Stomach (tissue), 9 donors: ENCODE data around the gene CHST7. TPM values are rescaled to one million over a fixed set of nuclear protein-coding genes. Genes with fewer than 3 reads are reported as not detected.
"Not testable (repeated sequence)": the region's sequence is repeated elsewhere in the genome, so short reads cannot be mapped to it uniquely, and the experiment has no call there.

Experiments
- DNase-seq, 2 donors: peaks; one replicate each; pipeline versions ENCODE4 v3.0.0 to v3.0.0-alpha.2; 2013 to 2019
- H3K27ac ChIP-seq, 5 donors: fragments of 200-600 bp in 4 of 5; sonication (generic) in 4 of 5; one replicate each; pipeline ENCODE4 v1.5.1; 2013 to 2019; ENCODE audit warnings: mild to moderate bottlenecking in 1 of 5, moderate library complexity in 1 of 5
- H3K27me3 ChIP-seq, 3 donors: fragments of 200-600 bp; sonication (generic); one replicate each; pipeline ENCODE4 v1.5.1; 2017 to 2019; ENCODE audit warnings: mixed run types in 1 of 3
- H3K36me3 ChIP-seq, 4 donors: fragments of 200-600 bp; sonication (generic); 1 replicate in 3 of 4; 2 replicates in 1 of 4; pipeline ENCODE4 v1.5.1; 2016 to 2019
- H3K4me1 ChIP-seq, 4 donors: fragments of 200-600 bp; sonication (generic); one replicate each; pipeline ENCODE4 v1.5.1; 2016 to 2019
- H3K4me3 ChIP-seq, 4 donors: fragments of 200-600 bp; sonication (generic) in 3 of 4; one replicate each; pipeline ENCODE4 v1.5.1; 2016 to 2019; ENCODE audit warnings: mild to moderate bottlenecking in 1 of 4
- H3K9me3 ChIP-seq, 4 donors: fragments of 200-600 bp; sonication (generic); one replicate each; pipeline ENCODE4 v1.5.1; 2016 to 2019
- CTCF ChIP-seq, 7 experiments: fragments of 450-650 bp in 4 of 7; fragments of 200-600 bp in 3 of 7; sonication (generic) in 3 of 7; IDR thresholded peaks; one replicate each; pipeline ENCODE4 v1.5.1; 2016 to 2019; ENCODE audit warnings: antibody characterized with exemption in 7 of 7, control low read depth in 2 of 7, mild to moderate bottlenecking in 1 of 7
- EP300 ChIP-seq: sonication (generic); formaldehyde crosslinking; IDR thresholded peaks from one replicate; pipeline ENCODE4 v1.6.1; 2017; ENCODE audit warnings: antibody characterized with exemption
- POLR2A ChIP-seq, 4 donors: fragments of 450-650 bp; IDR thresholded peaks; one replicate each; pipeline ENCODE4 v1.6.1; 2016; ENCODE audit warnings: antibody characterized with exemption in 4 of 4, control low read depth in 2 of 4, mild to moderate bottlenecking in 1 of 4, moderate library complexity in 1 of 4
- POLR2AphosphoS5 ChIP-seq, 3 donors: sonication (generic); formaldehyde crosslinking; IDR thresholded peaks; one replicate each; pipeline ENCODE4 v1.6.1; 2016; ENCODE audit warnings: antibody characterized with exemption in 3 of 3
- WGBS, 5 donors: extraction: QIAGEN DNeasy Blood & Tissue Kit in 3 of 5; methylation state at CpG; one replicate each; pipeline versions ENCODE4 v1.1.5 to v1.1.7; 2013 to 2018; 5-methylcytosine and 5-hydroxymethylcytosine counted together
- intact Hi-C: fragments of 100-400 bp; cut with DNase I; formaldehyde crosslinking; loops from one replicate; pipeline ENCODE4 v1.15.1; 2023; ENCODE audit warnings: low total_unique reads
- polyA plus RNA-seq, 3 donors: library from polyadenylated mRNA; stranded (reverse); fragments of 200-250 nt; gene quantifications; one replicate each; pipeline ENCODE4 v1.2.3, GENCODE V29; 2013
- total RNA-seq, 5 donors: library from RNA; depleted of rRNA; stranded (reverse); fragments of >200 nt; gene quantifications; one replicate each; pipeline versions ENCODE4 v1.1.0 to v1.2.3, GENCODE V29; 2014 to 2016
- donor health status: healthy with polysubstance abuse.
- donor health status: Bipolar disorder and iron deficiency.
- donor health status: healthy.

The CHST7 gene
- total and polyA plus RNA-seq, 8 donors: 0.29 to 10.1 (median 2.1) TPM

DNA sequence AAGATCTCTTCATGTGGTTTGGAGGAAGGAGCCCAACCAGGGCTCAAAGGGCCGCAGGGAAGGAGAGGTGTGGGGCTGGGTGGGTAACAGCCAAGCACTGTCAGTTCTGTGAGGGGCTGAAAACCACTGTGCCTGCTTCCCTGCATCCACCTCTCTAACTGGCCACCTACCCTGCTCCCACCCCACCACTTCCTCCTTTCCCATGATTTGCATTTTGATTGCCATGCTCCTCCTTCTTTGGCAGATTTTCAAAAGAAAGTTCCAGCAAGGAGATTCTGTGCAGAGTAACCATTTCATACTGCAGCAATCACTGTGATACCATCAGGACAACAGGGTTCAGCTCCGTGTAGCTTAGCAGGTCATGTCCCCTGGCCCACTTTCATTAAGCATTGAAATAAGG lies 30.1 kb upstream of the CHST7 start:
- no peak overlapping the region for H3K27ac ChIP-seq
- peaks cover 0 to 28% (median 11%) of the 10 kb centered on the region in 4 donors for H3K4me1 ChIP-seq
- no peaks in the 10 kb centered on the region for H3K27me3 ChIP-seq
- TF ChIP-seq CTCF (IDR thresholded peaks at IDR 0.05) (no peak), POLR2AphosphoS5 (IDR thresholded peaks at IDR 0.05) (no peak), EP300 (no peak), POLR2A (IDR thresholded peaks at IDR 0.05) (no peak)
- no peak for DNase-seq
- 71 to 88% (median 82%) methylated on average over 2 of the region's 2 CpGs for WGBS, 5 donors
- intact Hi-C loops: no loop called here
- H3K36me3 ChIP-seq: peaks cover 0 to 14% (median 2%) of the 10 kb centered on the region in 4 donors
- H3K4me3 ChIP-seq: no peak overlapping the region
- no peaks in the 10 kb centered on the region for H3K9me3 ChIP-seq

- H3K27me3 ChIP-seq, DNase-seq, intact Hi-C loops, H3K9me3 ChIP-seq: not testable (repeated sequence)
- WGBS, 5 donors: 32 to 68% (median 45%) methylated on average over 6 to 7 of the region's 7 CpGs
- H3K4me1 ChIP-seq: peaks cover 0 to 28% (median 11%) of the 10 kb centered on the region in 4 donors
- H3K27ac ChIP-seq: peak overlapping the region in 4 of 5 donors; percentile 80 to 88 (median 86)
- peaks cover 0 to 14% (median 0%) of the 10 kb centered on the region in 4 donors for H3K36me3 ChIP-seq
- H3K4me3 ChIP-seq: peak overlapping the region; percentile 65 to 75 (median 68)
Observed at GRCh38 chrX:46544527-46544926, 29.0 kb upstream of the CHST7 start.

- peaks cover 0 to 14% (median 0%) of the 10 kb centered on the region in 4 donors for H3K36me3 ChIP-seq
- no peaks in the 10 kb centered on the region for H3K9me3 ChIP-seq
- H3K27ac ChIP-seq: peak within 1 kb of the TSS; percentile 28 to 88 (median 84)
- peak; percentile 78 to 90 (median 82) for TF ChIP-seq POLR2AphosphoS5 (IDR thresholded peaks at IDR 0.05)
- peak in 5 of 7 experiments; percentile 15 to 49 (median 21) for TF ChIP-seq CTCF (IDR thresholded peaks at IDR 0.05)
- no peak for TF ChIP-seq POLR2A (IDR thresholded peaks at IDR 0.05)
- no peak for TF ChIP-seq EP300
- DNase-seq: peak; percentile 93 to 97
- 0 to 36% (median 4%) methylated on average over 22 to 57 of the region's 57 CpGs for WGBS, 5 donors
- H3K4me1 ChIP-seq: peaks cover 0 to 28% (median 11%) of the 10 kb centered on the region in 4 donors
- peak within 1 kb of the TSS; percentile 65 to 75 (median 68) for H3K4me3 ChIP-seq
- intact Hi-C loops: no loop called here
- no peaks in the 10 kb centered on the region for H3K27me3 ChIP-seq
Observed at GRCh38 chrX:46545111-46546005, 28.2 kb upstream of the CHST7 start, which contains the start of gene ZNF674. Gene ZNF674, minus strand, starts transcription at chrX:46545421. Its CDS starts 3,334 bp downstream, at chrX:46542087.

DNA sequence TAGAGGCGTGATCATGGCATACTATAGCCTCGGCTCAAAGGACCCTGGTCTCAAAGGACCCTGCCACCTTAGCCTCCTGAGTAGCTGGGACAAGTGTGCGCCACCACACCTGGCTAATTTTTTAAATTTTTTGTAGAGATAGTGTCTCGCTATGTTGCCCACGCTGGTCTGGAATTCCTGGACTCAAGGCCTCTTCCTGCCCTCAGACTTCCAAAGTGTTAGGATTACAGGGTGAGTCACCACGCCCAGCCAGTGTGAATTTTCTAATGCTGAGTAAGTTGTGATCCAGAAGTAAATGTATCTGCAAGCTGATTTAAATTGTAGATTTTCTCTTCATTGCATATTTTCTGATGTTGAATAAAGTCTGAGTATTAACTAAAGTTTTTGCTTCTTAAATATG lies 25.7 kb upstream of the CHST7 start:
- H3K9me3 ChIP-seq: no peaks in the 10 kb centered on the region
- intact Hi-C loops: no loop called here
- H3K27ac ChIP-seq: no peak overlapping the region
- no peak for DNase-seq
- 84 to 88% (median 85%) methylated on average over 6 of the region's 6 CpGs for WGBS, 5 donors
- TF ChIP-seq EP300: no peak
- TF ChIP-seq CTCF (IDR thresholded peaks at IDR 0.05): no peak
- TF ChIP-seq POLR2A (IDR thresholded peaks at IDR 0.05): no peak
- no peak for TF ChIP-seq POLR2AphosphoS5 (IDR thresholded peaks at IDR 0.05)
- H3K36me3 ChIP-seq: no peaks in the 10 kb centered on the region
- H3K27me3 ChIP-seq: no peaks in the 10 kb centered on the region
- no peak overlapping the region for H3K4me3 ChIP-seq
- peaks cover 0 to 28% (median 11%) of the 10 kb centered on the region in 4 donors for H3K4me1 ChIP-seq
